ENCODE data around the gene SAMD4B.
A peak's percentile ranks its signal among the peaks of the same experiment; 100 is the strongest.
"Not testable (repeated sequence)": the region's sequence is repeated elsewhere in the genome, so short reads cannot be mapped to it uniquely, and the experiment has no call there.

Gene SAMD4B

DNA sequence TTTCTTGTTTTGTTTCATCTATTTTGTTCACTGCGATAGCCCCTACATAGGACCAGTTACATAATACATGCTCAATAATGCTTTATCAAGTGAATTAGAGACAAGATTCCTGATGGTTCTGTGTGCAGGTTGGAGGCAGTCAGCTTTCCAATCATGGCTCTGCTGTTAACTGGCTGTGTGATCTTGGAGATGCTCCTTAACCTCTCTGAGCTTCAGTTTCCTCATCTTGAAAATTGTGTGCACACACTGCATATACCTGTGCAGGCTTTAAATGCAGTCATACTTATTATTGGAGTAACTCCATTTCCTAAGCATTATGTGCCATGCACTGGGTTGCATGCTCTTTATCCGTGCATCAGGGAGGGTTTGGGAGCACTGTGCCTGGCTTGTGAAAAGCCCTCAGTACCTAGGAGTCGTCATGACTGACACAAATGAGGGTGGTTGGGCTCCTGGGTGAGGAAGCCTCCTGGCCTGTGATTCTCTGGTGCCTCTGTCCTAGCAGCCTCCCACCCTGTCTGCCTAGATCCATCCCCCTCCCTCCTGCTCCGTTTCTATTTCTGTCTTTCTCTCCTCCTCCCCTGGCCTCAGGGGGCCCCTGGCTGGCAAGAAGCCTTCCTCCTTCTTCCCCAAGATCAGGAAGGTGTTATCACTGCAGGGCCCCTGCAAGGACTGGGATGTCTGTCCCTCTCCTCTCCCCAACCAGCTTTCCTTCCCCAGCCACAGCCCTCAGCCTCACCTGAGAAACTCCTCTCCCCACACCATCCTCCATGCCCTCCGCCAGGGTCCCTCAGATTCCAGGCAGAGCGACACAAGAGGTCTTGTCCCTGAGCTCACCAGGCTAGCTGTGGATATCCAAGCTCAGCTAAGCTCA is 37.3 kb upstream of the SAMD4B start:
- Mint-ChIP-seq H3K9me3 (no peaks in the 10 kb centered on the region), H3K4me3 (no peak overlapping the region), H3K4me1 (peaks cover 13% of the 10 kb centered on the region), H3K36me3 (ENCODE audit: insufficient read depth) (peaks cover 4% of the 10 kb centered on the region), H3K27me3 (no peaks in the 10 kb centered on the region), H3K27ac (ENCODE audit: low read depth) (no peak overlapping the region)
- no peak for DNase-seq (ENCODE audit: low spot score in 2 of 2)
- no peak for ATAC-seq (replicated peaks; ENCODE audit: extremely low read depth, poor library complexity, severe bottlenecking)

DNA sequence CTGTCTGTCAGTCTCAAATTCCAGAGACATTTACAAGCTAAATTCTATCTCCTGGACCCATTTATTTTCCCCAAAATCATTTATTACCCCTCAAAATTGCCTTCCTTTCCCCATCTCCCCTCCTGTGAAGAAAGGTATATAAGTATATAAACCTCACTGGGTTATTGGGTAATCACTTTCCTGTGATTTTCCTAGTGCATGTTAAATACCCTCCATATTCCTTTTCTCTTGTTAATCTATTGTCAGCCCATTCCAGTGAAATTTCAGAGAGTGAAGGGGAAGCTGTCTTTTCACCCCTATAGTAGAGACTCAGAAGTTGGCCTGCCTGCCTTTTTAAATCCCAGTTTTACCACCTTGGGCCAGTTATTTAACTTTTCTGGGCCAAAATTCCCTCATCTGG is 36.1 kb upstream of the SAMD4B start:
- Mint-ChIP-seq H3K9me3 (no peaks in the 10 kb centered on the region), H3K27me3 (no peaks in the 10 kb centered on the region), H3K4me3 (no peak overlapping the region), H3K36me3 (ENCODE audit: insufficient read depth) (peaks cover 6% of the 10 kb centered on the region), H3K27ac (ENCODE audit: low read depth) (no peak overlapping the region), H3K4me1 (peaks cover 22% of the 10 kb centered on the region)
- ATAC-seq (replicated peaks; ENCODE audit: extremely low read depth, poor library complexity, severe bottlenecking) (no peak), DNase-seq (ENCODE audit: low spot score in 2 of 2) (no peak)

DNA sequence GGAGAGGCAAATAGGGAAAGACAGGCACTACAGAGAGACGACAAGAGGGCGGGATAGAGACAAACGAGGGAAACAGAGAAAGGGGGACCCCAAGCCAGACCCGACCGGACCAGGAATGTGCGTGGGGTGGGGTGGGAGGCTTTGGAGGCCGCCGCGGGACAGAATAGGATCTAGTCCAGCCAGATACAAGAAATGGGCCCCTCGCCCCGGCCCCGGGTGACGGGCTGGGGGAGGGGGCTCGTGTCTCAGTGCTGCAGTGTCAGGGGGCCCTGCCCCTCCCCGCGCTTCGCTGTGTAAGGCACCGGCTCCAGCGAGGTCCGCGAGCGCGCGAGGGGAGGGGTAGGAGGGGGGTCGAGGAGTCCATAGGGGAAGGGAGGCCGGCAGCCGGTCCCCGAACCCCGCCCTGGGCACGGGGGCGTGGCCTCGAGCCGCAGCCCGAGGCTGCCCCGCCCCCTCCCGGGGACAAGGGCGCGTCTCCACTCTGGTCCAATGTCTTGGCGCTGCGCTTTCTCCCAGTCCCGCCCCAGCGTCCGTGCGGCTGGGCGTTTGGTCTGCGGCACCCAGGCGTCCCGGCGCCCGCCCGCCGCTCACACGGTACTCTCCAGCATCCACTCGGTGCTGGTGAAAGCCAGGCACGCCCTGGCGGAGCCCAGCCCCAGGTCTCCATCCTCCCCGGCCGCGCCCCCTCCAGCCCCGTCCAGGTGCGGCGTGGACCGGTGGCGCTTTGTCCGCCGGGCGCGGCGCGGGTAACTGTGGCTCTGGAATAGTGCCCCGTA is 35.0 kb upstream of the SAMD4B start:
- Mint-ChIP-seq H3K9me3 (no peaks in the 10 kb centered on the region), H3K27me3 (no peaks in the 10 kb centered on the region), H3K27ac (ENCODE audit: low read depth) (no peak overlapping the region), H3K4me3 (no peak overlapping the region), H3K4me1 (peaks cover 34% of the 10 kb centered on the region), H3K36me3 (ENCODE audit: insufficient read depth) (peaks cover 9% of the 10 kb centered on the region)
- DNase-seq (ENCODE audit: low spot score in 2 of 2), result no peak
- no peak for ATAC-seq (replicated peaks; ENCODE audit: extremely low read depth, poor library complexity, severe bottlenecking)

DNA sequence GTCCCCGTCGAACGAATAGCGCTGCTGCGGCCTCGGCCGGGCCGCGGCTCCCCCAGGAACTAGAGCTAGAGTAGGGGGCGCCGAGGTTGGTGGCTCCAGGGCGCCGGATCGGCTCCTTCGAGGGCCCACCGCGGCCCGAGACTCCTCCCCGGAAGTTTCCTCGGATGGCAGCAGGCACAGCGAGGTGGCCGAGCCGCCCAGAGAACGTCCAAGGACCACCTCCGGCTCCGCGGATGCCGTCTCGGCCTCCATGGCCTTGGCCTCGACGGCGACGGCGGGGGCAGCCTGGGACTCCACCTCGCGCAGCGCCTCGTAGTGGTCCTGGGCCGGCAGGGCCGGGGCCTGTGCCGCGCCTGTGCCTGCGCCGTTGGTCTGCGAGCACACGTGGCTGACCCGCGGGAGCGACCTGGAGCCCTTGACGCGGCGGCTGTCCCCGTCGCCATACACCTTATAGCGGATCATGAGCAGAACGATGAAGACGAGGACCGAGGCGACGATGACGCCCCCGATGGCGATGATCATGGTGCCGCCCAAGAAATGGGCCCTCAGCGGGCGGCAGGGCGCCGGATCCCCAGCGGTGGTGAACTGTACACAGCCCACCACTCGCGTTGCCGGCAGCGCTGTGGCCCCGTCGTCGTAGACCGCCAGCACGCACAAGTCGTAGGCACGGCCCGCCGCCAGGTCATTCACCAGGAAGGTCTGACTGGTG is 34.2 kb upstream of the SAMD4B start:
- DNase-seq (ENCODE audit: low spot score in 2 of 2), result no peak
- peaks cover 12% of the 10 kb centered on the region for H3K36me3 Mint-ChIP-seq (ENCODE audit: insufficient read depth)
- no peak overlapping the region for H3K4me3 Mint-ChIP-seq
- H3K9me3 Mint-ChIP-seq, result no peaks in the 10 kb centered on the region
- H3K4me1 Mint-ChIP-seq, result peaks cover 34% of the 10 kb centered on the region
- no peak overlapping the region for H3K27ac Mint-ChIP-seq (ENCODE audit: low read depth)
- ATAC-seq (replicated peaks; ENCODE audit: extremely low read depth, poor library complexity, severe bottlenecking), result no peak
- no peaks in the 10 kb centered on the region for H3K27me3 Mint-ChIP-seq

DNA sequence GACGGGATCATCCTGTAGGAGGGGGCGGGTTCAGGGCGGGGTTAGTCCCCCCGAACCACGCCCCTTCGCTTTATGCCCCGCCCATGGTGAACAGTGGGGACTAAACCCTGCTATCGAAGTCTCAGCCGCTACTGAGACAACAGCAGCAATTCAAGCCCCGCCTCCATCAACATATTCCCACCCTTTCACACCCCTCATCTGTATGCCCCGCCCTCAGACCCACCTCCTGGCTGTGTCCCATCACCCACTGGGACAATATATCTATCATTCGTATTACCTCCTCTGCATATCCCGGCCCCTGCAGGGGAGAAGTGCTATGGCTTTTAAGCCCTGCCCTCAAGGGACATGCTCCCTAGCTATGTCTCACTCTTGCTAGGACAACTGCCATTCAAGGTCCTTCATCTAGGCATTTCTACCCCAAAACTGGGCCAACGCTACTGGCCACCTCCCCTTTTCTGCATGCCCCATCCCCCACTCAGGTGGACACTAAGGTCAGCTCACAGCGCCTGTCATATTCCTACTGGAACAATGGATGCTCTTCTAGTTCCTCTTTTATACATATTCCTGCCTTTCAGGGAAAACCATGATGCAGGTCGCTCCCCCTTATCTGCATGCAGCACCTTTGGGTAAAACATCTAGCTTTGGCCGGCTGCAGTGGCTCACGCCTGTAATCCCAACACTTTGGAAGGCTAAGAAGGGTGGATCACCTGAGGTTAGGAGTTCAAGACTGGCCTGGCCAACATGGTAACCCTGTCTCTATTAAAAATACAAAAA is 33.5 kb upstream of the SAMD4B start:
- ATAC-seq (replicated peaks; ENCODE audit: extremely low read depth, poor library complexity, severe bottlenecking) (no peak), DNase-seq (ENCODE audit: low spot score in 2 of 2) (no peak)
- Mint-ChIP-seq H3K4me3 (no peak overlapping the region), H3K4me1 (peaks cover 38% of the 10 kb centered on the region), H3K36me3 (ENCODE audit: insufficient read depth) (peaks cover 12% of the 10 kb centered on the region), H3K9me3 (no peaks in the 10 kb centered on the region), H3K27ac (ENCODE audit: low read depth) (no peak overlapping the region), H3K27me3 (no peaks in the 10 kb centered on the region)

DNA sequence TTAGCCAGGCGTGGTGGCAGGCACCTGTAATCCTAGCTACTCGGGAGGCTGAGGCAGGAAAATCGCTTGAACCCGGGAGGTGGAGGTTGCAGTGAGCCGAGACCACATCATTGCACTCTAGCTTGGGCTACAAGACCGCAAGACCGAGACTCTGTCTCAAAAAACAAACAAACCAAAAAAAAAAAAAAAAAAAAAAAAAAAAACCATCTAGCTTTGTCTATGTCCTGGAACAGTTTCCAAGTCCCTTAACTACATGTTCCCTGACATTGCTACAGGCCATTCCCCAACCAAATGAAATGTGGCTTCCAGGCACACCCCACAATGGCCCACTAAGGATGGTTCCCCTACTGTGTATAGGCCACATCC is 32.9 kb upstream of the SAMD4B start:
- not testable (repeated sequence) for ATAC-seq (replicated peaks; ENCODE audit: extremely low read depth, poor library complexity, severe bottlenecking); DNase-seq (ENCODE audit: low spot score in 2 of 2); H3K27ac Mint-ChIP-seq (ENCODE audit: low read depth); H3K4me3 Mint-ChIP-seq; H3K9me3 Mint-ChIP-seq; H3K27me3 Mint-ChIP-seq
- peaks cover 15% of the 10 kb centered on the region for H3K36me3 Mint-ChIP-seq (ENCODE audit: insufficient read depth)
- peaks cover 39% of the 10 kb centered on the region for H3K4me1 Mint-ChIP-seq

DNA sequence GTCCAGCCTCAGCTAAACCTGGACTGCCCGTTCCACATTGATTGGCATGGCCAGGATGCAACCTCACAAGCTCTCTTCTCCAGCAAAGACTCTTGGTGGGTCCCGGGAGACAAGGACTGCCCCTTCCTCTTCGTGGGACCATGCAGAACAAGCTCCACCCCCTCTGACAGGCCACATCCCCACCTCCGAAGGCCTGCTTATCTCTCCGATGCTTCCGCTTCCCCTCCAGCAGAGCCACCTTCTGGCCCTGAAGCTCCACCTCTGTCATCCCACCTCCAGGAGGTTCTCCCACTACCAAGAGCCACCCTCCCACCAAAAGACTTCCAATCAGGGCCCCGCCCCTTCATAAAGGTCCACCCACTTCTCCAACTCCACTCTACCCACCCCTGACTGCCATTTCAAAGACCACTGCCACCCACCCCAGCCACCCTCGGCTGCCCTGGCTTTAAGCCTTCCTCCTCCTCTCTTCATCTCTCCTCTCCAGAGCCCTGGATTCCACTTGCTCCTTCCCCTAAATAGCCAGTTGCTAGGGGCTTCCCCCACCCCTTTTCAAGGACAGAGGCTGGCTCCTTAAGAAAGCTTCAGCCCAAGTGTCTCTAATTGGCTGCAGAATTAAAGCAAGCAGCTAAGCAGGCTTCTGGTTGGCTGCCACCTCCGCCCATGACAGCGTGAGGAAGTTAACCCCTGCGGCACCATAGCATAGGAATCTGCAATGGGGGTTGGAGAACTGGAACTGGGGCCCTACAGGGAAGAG is 31.5 kb upstream of the SAMD4B start:
- Mint-ChIP-seq H3K4me3 (no peak overlapping the region), H3K27me3 (no peaks in the 10 kb centered on the region), H3K27ac (ENCODE audit: low read depth) (peak overlapping the region; percentile 52), H3K9me3 (no peaks in the 10 kb centered on the region), H3K4me1 (peaks cover 39% of the 10 kb centered on the region), H3K36me3 (ENCODE audit: insufficient read depth) (peaks cover 17% of the 10 kb centered on the region)
- ATAC-seq (replicated peaks; ENCODE audit: extremely low read depth, poor library complexity, severe bottlenecking) (no peak), DNase-seq (ENCODE audit: low spot score in 2 of 2) (no peak)

DNA sequence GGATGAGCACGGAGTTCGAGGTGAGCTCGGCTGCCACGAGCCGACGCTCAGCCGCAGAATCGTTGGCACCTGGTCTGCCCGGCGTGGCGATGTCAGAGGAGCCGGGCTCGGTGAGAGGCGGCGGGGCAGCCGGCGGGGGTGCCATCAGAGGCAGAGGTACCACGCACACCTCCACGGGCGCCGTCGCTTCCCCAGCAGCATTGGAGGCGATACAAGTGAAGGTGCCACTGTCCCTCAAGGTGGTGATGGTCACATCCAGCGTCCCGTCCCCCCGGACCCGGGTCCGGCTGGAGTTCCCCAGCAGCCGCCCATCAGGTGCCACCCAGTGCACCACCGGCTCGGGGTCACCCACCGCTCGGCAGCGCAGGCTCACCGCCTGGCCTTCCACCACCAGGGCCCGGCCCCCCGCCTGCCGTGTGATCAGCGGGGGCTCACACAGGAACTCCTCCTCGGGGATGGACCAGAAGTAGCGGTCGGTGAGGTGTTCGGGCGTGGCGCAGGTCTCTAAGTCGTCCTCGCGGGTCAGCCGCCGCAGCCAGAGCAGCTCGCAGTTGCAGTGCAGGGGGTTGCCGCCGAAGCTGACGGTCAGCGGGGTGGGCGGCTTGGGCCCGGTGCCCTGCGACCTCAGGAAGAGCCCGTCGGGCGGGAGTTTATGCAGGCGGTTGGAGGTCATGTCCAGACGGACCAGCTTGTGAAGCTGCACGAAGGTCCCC is 28.0 kb upstream of the SAMD4B start:
- Mint-ChIP-seq H3K4me3 (no peak overlapping the region), H3K36me3 (ENCODE audit: insufficient read depth) (peaks cover 14% of the 10 kb centered on the region), H3K4me1 (peaks cover 47% of the 10 kb centered on the region), H3K27me3 (no peaks in the 10 kb centered on the region), H3K27ac (ENCODE audit: low read depth) (no peak overlapping the region), H3K9me3 (no peaks in the 10 kb centered on the region)
- ATAC-seq (replicated peaks; ENCODE audit: extremely low read depth, poor library complexity, severe bottlenecking), result no peak
- DNase-seq (ENCODE audit: low spot score in 2 of 2), result no peak

DNA sequence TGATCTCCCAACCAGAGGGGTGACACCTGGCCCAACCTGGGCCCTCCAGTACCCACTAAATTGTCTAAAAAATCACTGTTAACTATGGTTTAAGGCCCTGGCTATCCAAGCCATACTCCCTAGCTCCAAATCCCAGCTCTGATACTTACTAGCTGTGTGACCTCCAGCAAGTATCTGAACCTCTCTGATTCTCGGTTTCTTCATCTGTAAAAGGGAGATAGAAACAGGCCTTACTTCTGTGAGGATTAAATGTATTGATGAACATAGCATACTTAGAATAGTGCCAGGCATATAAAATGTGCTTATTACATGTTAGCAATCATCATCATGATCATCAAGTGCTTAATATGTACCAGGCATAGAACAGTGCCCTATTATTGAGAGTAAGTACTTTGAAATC is 26.3 kb upstream of the SAMD4B start:
- ATAC-seq (replicated peaks; ENCODE audit: extremely low read depth, poor library complexity, severe bottlenecking), result no peak
- H3K9me3 Mint-ChIP-seq, result no peaks in the 10 kb centered on the region
- H3K4me1 Mint-ChIP-seq, result peaks cover 38% of the 10 kb centered on the region
- no peaks in the 10 kb centered on the region for H3K27me3 Mint-ChIP-seq
- DNase-seq (ENCODE audit: low spot score in 2 of 2), result no peak
- peaks cover 14% of the 10 kb centered on the region for H3K36me3 Mint-ChIP-seq (ENCODE audit: insufficient read depth)
- no peak overlapping the region for H3K27ac Mint-ChIP-seq (ENCODE audit: low read depth)
- no peak overlapping the region for H3K4me3 Mint-ChIP-seq

DNA sequence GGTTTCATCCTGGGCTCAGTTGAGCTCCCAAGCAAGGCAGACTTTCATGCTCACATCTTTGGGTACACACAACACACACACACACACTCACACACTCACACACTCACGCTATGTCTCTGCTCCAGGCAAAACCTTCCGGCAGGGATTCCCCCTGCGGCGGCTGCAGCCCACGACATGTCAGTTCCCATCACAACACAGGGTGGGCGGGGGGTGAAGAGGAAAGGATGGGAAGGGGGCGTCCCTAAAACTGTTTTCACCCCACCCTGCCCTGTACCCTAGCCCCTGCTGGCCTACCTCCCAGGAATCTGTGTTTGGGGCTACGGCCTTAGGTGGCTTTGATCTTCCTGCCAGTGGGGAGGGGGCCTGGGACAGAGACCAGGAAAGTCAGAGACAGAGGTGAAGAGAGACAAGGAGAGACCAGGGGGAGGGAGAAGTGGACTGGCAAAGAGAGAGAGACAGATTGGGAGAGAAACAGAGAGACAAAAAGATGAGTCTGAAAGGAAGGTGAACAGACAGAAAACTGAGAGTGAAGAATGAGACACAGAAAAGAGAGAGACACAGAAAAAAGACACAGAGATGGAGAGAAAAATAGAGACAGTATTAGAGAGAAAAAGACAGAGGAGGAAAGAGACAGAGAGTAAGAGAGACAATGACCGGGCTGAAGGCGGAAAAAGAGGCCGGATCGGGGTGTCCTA is 25.4 kb upstream of the SAMD4B start:
- no peak for ATAC-seq (replicated peaks; ENCODE audit: extremely low read depth, poor library complexity, severe bottlenecking)
- Mint-ChIP-seq H3K4me3 (no peak overlapping the region), H3K36me3 (ENCODE audit: insufficient read depth) (peaks cover 16% of the 10 kb centered on the region), H3K27ac (ENCODE audit: low read depth) (peak overlapping the region; percentile 7), H3K4me1 (peaks cover 38% of the 10 kb centered on the region), H3K27me3 (no peaks in the 10 kb centered on the region), H3K9me3 (no peaks in the 10 kb centered on the region)
- no peak for DNase-seq (ENCODE audit: low spot score in 2 of 2)

DNA sequence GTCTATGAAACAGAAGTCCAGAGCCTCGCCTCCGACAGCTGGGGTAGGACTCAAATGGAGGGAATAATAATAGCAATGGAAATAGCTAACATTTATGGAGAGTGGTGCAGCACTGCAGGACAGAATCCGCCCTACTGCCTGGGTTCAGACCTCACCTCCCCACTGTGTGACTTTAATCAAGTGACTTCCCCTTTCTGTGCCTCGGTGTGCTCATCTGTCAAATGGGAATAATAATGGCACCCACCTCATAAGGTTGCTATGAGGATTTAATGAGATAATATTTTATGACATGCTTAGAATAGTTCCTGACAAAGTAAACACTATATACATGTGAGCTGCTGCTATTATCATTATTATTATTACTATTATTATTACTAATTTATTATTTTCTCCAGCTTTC is 24.7 kb upstream of the SAMD4B start:
- peak overlapping the region; percentile 7 for H3K27ac Mint-ChIP-seq (ENCODE audit: low read depth)
- DNase-seq (ENCODE audit: low spot score in 2 of 2) (no peak), ATAC-seq (replicated peaks; ENCODE audit: extremely low read depth, poor library complexity, severe bottlenecking) (no peak)
- H3K4me3 Mint-ChIP-seq, result no peak overlapping the region
- H3K4me1 Mint-ChIP-seq, result peaks cover 36% of the 10 kb centered on the region
- H3K9me3 Mint-ChIP-seq, result no peaks in the 10 kb centered on the region
- peaks cover 15% of the 10 kb centered on the region for H3K36me3 Mint-ChIP-seq (ENCODE audit: insufficient read depth)
- no peaks in the 10 kb centered on the region for H3K27me3 Mint-ChIP-seq

Data from central memory CD8-positive, alpha-beta T cell (primary cell).